IPS-15b (cell line): Measurements from ENCODE around the gene BMP4.
"Not testable (repeated sequence)": the region's sequence is repeated elsewhere in the genome, so short reads cannot be mapped to it uniquely, and the experiment has no call there.

Experiments
- H3K27me3 ChIP-seq: one replicate; pipeline ENCODE4 v1.6.1; 2013; ENCODE audit warnings: low read length; ENCODE audit not compliant: control insufficient read depth, insufficient read depth
- H3K36me3 ChIP-seq: one replicate; pipeline ENCODE4 v1.6.1; 2013; ENCODE audit warnings: low read length; ENCODE audit not compliant: control insufficient read depth, insufficient read depth
- H3K4me1 ChIP-seq: one replicate; pipeline ENCODE4 v1.6.1; 2013; ENCODE audit warnings: mild to moderate bottlenecking, low read length; ENCODE audit not compliant: control insufficient read depth, insufficient read depth
- H3K4me3 ChIP-seq: one replicate; pipeline ENCODE4 v1.5.1; 2013; ENCODE audit warnings: low read depth, low read length
- H3K9ac ChIP-seq: one replicate; pipeline ENCODE4 v1.6.1; 2013; ENCODE audit warnings: low read depth, mild to moderate bottlenecking, low read length
- H3K9me3 ChIP-seq: one replicate; pipeline ENCODE4 v1.6.1; 2013; ENCODE audit warnings: mild to moderate bottlenecking, low read length; ENCODE audit not compliant: control insufficient read depth, insufficient read depth

BMP4 gene

DNA sequence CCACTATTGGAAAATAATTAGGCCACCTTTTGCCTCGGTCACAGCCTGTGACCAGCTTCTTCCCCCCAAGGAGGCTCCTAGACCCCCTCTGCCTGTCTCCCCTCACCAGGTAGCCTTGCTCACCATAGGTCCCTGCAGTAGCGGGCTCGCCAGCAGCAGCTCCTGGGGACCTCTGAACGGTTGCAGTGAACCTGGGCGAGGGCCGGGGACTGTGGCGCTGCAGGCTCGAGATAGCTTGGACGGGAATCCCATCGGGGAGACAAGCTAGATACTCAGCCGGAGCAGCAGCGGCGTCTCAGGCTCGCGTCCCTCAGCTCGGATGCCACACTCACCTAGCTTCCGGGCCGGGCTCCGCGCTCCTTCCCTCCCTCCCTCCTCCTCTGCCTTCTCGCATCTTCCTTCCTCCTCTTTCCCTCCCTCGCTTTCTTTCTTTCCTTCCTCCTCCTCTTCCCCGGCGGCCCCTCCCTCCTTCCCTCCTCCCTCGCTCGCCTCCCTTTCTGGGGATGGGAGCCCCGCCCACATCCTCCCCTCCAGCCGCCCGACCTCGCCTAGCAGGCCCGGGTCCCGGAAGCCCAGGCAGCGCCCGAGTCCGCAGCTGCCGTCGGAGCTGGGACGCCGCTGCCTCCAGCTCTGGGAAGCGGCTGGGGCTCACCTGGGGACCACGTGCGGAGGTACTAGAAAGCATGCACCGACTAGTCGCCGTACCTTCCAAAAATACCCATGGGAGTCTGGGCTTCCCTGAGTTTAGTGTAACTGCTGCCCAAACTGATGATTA is at the start of gene BMP4:
TSS of gene BMP4 (minus strand) at position 399 of the 775 bp plus-strand sequence. CDS start 4,603 bp downstream, outside the sequence.
- Histone ChIP-seq H3K4me3 (peak within 1 kb of the TSS; percentile 76), H3K9ac (peak within 1 kb of the TSS; percentile 38), H3K9me3 (no peaks in the 10 kb centered on the region), H3K27me3 (peaks cover 79% of the 10 kb centered on the region), H3K4me1 (peaks cover 12% of the 10 kb centered on the region), H3K36me3 (no peaks in the 10 kb centered on the region)

DNA sequence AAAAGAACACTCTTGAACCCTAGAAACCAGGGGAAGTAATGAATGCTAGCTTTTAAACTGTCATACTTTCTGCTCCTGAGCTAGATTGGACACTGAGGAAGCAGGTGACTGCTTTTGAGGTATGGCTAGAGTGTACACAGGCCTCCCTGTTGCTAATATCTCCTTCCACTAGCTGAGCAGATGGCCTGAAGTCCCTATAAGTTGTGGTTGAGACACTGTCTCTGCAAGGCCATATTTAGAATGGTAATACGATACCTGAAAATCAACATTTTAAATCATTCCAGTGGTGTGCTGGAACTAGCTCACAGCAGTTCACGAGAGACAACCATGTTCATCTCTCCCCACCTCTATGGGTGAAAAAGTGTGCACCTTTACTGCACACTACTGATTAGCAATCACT is 46.4 kb upstream of the BMP4 start:
- no peak overlapping the region for H3K4me3 ChIP-seq
- H3K9ac ChIP-seq, result no peak overlapping the region
- no peaks in the 10 kb centered on the region for H3K4me1 ChIP-seq
- H3K27me3 ChIP-seq, result no peaks in the 10 kb centered on the region
- H3K9me3 ChIP-seq, result no peaks in the 10 kb centered on the region
- H3K36me3 ChIP-seq, result no peaks in the 10 kb centered on the region

DNA sequence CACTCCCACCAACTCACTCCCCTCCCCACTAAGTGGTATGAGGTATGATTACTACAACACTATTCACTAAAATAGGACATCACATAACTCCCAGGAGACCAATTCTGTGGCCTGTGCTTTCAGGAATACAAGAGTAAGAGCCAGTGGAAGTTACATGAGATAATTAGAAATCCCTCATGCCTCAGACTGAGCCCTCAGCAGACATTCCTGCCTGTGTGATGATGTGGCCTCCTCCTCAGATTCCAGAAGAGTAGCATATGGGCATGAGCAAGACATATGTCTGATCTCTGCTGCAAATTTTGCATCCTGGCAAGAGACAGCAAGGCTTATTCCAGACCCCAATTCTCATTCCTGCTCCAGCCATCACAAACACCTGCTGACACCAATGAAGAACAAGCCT is 46.0 kb upstream of the BMP4 start:
- Histone ChIP-seq H3K9me3 (no peaks in the 10 kb centered on the region), H3K36me3 (no peaks in the 10 kb centered on the region), H3K4me1 (no peaks in the 10 kb centered on the region), H3K9ac (no peak overlapping the region), H3K4me3 (no peak overlapping the region), H3K27me3 (no peaks in the 10 kb centered on the region)

DNA sequence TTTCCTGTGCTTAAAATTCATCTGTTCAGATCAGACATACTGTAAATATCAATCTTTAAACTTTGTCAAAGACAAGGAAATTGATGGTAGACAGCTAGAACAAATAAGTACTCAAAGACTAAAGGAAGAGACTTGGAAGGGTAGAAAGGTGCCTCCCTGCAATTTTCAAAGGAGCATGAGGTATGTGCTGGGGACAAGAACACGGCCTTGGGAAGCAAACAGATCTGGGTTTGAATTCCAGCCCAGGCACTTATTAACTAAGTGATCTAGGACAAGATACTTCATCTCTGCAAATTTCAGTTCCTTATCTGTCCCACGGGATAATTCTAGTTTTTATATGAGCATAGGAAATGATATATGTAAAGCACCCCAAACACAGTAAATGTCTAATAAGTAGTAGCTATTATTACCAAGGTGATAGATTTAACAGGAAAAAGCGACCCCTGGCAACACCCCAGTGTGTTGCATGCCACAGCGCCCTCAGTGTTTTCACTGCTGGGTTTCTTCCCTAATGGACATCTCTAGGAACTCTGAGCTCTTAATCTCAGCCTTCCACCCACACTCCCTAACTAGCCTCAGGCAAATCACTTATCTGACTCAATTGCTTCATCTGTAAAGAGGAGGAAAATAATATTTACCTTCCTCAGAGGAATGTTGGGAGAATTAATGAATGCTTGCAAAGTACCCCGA is 44.7 kb upstream of the BMP4 start:
- Histone ChIP-seq H3K27me3 (no peaks in the 10 kb centered on the region), H3K9me3 (no peaks in the 10 kb centered on the region), H3K4me3 (no peak overlapping the region), H3K9ac (no peak overlapping the region), H3K4me1 (no peaks in the 10 kb centered on the region), H3K36me3 (no peaks in the 10 kb centered on the region)

DNA sequence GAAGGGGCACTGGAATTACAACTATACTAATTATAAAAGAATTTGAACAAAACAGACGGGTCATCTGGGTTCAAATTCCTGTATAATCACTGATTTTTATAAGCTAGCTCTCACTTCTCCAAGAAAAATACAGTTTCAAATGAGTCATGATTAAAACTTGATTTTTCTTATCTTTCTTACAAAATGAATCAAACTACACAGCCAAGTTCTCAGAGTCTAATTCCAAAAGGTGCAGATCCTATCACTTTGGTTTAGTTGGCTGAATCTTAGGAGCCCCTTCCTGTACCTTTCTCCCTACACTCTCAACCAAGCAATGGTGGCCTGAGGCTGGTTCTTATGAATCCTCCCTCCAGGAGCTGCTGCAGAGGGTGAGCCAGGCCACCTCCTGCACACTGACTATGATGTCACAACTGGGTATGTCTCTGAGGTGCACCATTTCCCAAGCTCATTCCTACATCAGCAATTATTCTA is 43.8 kb upstream of the BMP4 start:
- Histone ChIP-seq H3K27me3 (no peaks in the 10 kb centered on the region), H3K4me1 (no peaks in the 10 kb centered on the region), H3K9me3 (no peaks in the 10 kb centered on the region), H3K4me3 (no peak overlapping the region), H3K9ac (no peak overlapping the region), H3K36me3 (no peaks in the 10 kb centered on the region)

DNA sequence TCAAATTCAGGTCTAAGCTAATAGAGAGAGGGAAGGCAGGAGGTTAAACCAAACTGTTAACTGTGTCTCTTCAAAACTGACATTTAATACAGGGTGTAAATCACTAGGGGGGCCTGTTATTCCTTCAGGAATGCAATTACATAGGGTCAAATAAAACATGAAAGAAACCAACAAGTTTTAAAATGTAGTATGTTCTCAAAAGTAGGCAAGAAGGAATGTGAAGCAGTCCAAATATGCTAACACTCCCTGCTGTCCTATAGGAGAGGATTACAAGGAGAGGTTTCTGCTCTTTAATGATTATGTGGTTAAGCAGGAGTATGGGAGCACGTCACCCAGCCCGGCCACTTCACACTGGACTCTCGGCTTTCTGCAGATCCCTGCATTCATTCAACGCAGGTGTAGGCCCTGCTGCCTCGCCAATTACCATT is 42.5 kb upstream of the BMP4 start:
- no peak overlapping the region for H3K9ac ChIP-seq
- no peak overlapping the region for H3K4me3 ChIP-seq
- no peaks in the 10 kb centered on the region for H3K4me1 ChIP-seq
- H3K36me3 ChIP-seq, result no peaks in the 10 kb centered on the region
- H3K27me3 ChIP-seq, result no peaks in the 10 kb centered on the region
- no peaks in the 10 kb centered on the region for H3K9me3 ChIP-seq

DNA sequence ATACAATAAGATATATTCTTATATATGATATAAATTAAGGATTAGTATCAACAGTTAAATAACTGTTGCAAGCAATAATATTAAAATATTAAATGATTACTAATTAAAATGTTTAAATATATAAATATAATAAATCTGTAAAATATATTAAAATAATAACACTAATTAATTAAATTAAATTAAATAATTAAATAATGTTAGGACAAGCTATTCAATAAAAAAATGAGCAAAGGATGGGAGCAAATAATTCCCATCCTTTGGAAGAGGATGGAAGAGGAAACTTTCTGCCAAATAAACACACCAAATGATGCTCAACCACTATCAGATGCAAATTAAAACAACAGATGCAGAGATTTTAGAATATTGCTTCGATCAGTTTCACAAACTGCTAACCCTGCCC is 39.4 kb upstream of the BMP4 start:
- no peaks in the 10 kb centered on the region for H3K9me3 ChIP-seq
- H3K9ac ChIP-seq, result no peak overlapping the region
- H3K27me3 ChIP-seq, result no peaks in the 10 kb centered on the region
- no peak overlapping the region for H3K4me3 ChIP-seq
- no peaks in the 10 kb centered on the region for H3K36me3 ChIP-seq
- H3K4me1 ChIP-seq, result no peaks in the 10 kb centered on the region

DNA sequence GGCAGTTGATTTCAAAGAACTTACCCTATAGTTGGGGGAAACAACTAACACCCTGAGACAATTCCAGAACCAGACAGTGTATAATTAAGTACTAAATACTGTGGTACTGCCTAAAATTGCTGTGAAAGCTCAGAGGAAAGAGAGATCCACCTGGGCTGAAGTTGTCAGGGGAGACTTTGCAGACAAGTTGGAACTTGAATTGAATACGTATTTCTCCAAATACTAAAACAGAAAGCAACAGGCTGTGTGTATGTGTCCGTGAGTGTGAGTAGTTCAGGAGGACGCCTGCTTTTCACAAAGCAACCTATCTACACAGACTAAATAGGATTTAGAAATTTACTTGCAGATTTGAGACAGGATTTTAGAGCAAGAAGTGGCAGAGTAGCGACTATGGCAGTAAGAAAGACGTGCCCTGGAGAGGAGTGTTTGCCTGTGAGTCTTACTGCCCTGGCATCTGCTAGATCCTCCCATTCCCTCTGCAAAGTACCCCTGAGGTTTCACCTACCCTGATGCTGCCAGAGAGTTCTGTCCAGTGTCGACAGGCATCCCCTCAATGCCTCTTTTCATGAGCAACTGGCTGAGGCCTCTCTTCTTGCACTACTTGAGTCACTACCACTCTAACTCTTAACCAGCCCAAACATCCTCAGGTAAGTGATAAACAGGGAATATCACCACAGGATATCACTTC is 37.4 kb upstream of the BMP4 start:
- H3K9me3 ChIP-seq, result no peaks in the 10 kb centered on the region
- no peak overlapping the region for H3K4me3 ChIP-seq
- H3K27me3 ChIP-seq, result no peaks in the 10 kb centered on the region
- no peaks in the 10 kb centered on the region for H3K36me3 ChIP-seq
- no peak overlapping the region for H3K9ac ChIP-seq
- no peaks in the 10 kb centered on the region for H3K4me1 ChIP-seq

DNA sequence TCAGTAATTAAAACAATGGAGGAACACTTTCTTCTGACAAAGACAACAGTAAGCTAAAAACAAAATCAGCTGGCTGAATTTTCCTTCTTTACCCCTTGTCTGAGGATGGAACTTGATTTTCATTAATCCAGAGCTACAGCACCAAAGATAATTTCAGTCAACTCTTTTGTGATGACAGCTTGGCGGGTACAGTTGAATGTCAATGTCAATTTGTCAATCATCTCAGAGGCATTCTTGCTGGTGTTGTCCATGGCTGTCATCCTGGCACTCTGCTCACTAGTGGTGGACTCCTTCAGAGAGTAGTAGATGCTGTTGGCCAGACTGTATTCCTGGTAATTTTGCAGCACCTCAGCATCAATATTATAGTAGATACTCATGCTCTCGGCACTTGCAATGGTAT is 34.4 kb upstream of the BMP4 start:
- Histone ChIP-seq H3K9me3 (peaks cover 4% of the 10 kb centered on the region), H3K36me3 (no peaks in the 10 kb centered on the region), H3K9ac (no peak overlapping the region), H3K4me1 (no peaks in the 10 kb centered on the region), H3K27me3 (no peaks in the 10 kb centered on the region), H3K4me3 (no peak overlapping the region)

DNA sequence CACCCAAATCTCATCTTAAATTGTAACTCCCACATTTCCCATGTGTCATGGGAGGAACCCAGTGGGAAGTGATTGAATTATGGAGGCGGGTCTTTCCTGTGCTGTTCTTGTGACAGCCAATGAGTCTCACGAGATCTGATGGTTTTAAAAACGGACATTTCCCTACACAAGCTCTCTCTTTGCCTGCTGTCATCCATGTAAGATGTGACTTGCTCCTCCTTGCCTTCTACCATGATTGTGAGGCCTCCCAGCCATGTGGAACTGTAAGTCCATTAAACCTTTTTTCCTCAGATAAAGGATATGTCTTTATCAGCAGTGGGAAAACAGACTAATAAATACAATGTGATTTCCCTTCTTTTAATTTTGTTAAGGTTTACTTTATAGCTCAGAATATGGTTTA is 30.1 kb upstream of the BMP4 start:
- not testable (repeated sequence) for H3K4me3 ChIP-seq, H3K27me3 ChIP-seq, H3K36me3 ChIP-seq, H3K9ac ChIP-seq
- H3K4me1 ChIP-seq, result peaks cover 15% of the 10 kb centered on the region
- peaks cover 11% of the 10 kb centered on the region for H3K9me3 ChIP-seq

DNA sequence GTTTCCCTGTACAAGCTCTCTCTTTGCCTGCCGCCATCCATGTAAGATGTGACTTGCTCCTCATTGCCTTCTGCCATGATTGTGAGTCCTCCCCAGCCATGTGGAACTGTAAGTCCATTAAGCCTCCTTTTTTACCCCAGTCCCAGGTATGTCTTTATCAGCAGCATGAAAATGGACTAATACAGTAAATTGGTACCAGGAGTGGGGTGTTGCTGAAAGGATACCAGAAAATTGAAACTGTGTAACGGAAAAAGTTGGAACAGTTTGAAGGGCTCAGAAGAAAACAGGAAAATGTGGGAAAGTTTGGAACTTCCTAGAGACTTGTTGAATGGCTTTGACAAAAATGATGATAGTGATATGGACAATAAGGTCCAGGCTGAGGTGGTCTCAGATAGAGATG is 28.3 kb upstream of the BMP4 start:
- peaks cover 11% of the 10 kb centered on the region for H3K9me3 ChIP-seq
- H3K9ac ChIP-seq, result not testable (repeated sequence)

More for the DNA sequence above, 28.3 kb upstream of the BMP4 start:
- peaks cover 30% of the 10 kb centered on the region for H3K4me1 ChIP-seq
- not testable (repeated sequence) for H3K36me3 ChIP-seq, H3K27me3 ChIP-seq, H3K4me3 ChIP-seq
